Measurements from ENCODE around the gene ELSPBP1. TPM values are rescaled to one million over a fixed set of nuclear protein-coding genes. Genes with fewer than 3 reads are reported as not detected.

Gene ELSPBP1
- polyA plus RNA-seq, 1 experiment: not detected

- DNase-seq (ENCODE audit: low read depth): no peak
- Histone ChIP-seq H3K27me3 (ENCODE audit: control insufficient read depth, insufficient read depth, low read length) (no peaks in the 10 kb centered on the region; the same call in 1 of the 2 replicates), H3K36me3 (ENCODE audit: control insufficient read depth, insufficient read depth, low read length) (no peaks in the 10 kb centered on the region), H3K4me3 (ENCODE audit: low read depth, low read length) (no peak overlapping the region)
- POLR2A ChIA-PET: no interaction called here
- TF ChIP-seq, protein P1, sequence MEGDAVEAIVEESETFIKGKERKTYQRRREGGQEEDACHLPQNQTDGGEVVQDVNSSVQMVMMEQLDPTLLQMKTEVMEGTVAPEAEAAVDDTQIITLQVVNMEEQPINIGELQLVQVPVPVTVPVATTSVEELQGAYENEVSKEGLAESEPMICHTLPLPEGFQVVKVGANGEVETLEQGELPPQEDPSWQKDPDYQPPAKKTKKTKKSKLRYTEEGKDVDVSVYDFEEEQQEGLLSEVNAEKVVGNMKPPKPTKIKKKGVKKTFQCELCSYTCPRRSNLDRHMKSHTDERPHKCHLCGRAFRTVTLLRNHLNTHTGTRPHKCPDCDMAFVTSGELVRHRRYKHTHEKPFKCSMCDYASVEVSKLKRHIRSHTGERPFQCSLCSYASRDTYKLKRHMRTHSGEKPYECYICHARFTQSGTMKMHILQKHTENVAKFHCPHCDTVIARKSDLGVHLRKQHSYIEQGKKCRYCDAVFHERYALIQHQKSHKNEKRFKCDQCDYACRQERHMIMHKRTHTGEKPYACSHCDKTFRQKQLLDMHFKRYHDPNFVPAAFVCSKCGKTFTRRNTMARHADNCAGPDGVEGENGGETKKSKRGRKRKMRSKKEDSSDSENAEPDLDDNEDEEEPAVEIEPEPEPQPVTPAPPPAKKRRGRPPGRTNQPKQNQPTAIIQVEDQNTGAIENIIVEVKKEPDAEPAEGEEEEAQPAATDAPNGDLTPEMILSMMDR (IDR thresholded peaks at IDR 0.05; ENCODE audit: insufficient read depth, low read depth, low read length): no peak
- CTCF ChIA-PET: no interaction called here
Observed at GRCh38 chr19:48025480-48025879, 31.0 kb downstream of the ELSPBP1 start.

DNA sequence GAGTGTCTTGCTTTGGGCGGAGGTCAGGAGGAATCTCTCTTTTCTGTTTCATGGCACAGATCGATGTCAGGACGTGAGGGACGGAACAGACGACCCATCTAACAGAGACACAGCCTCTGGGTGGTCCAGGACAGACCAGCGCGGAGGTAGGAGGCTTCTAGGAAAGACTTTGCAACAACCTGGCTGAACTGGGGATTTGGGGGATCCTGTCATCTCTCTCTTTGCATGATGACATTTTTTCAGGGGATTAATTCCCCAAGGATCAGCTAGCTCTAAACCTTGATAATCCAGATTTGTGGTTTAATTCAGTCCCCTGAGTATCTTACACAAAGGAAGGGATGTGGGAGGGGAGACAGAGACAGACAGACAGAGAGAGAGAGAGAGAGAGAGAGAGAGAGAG is 35.0 kb downstream of the ELSPBP1 start:
- ChIA-PET POLR2A (interaction anchor here (0.6 kb wide), 1 partner anchor 23 kb away, joined by 10 read pairs; no protein-coding TSS in a partner anchor), CTCF (no interaction called here)
- TF ChIP-seq, protein P1 (IDR thresholded peaks at IDR 0.05; ENCODE audit: insufficient read depth, low read depth, low read length): no peak
- Histone ChIP-seq H3K27me3 (ENCODE audit: control insufficient read depth, insufficient read depth, low read length) (peaks cover 2% of the 10 kb centered on the region), H3K36me3 (ENCODE audit: control insufficient read depth, insufficient read depth, low read length) (no peaks in the 10 kb centered on the region), H3K4me3 (ENCODE audit: low read depth, low read length) (no peak overlapping the region)
- DNase-seq (ENCODE audit: low read depth): no peak

DNA sequence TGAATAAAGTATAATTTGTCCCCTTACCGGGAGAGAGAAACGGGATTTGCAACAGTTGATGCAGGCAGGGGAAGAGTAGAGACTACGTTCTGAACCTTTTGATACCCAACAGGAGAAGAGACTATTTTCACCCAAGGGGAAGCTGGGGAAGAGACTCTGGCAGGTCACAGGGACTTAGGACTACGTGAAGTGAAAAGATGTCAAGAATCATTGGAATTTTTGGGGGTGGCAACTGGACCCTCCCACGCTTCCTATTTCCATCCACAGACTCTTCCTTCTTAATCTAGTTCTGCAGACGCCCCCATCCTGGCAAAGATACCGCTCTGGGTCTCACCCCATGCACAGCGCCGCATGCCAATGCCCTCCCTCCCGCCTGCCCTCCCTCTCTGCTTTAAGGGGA is 35.6 kb downstream of the ELSPBP1 start:
- no peaks in the 10 kb centered on the region for H3K36me3 ChIP-seq (ENCODE audit: control insufficient read depth, insufficient read depth, low read length)
- TF ChIP-seq, protein P1 (IDR thresholded peaks at IDR 0.05; ENCODE audit: insufficient read depth, low read depth, low read length): no peak
- POLR2A ChIA-PET: no interaction called here
- H3K4me3 ChIP-seq (ENCODE audit: low read depth, low read length): no peak overlapping the region
- no peak for DNase-seq (ENCODE audit: low read depth)
- CTCF ChIA-PET: no interaction called here
- peaks cover 2% of the 10 kb centered on the region for H3K27me3 ChIP-seq (ENCODE audit: control insufficient read depth, insufficient read depth, low read length)

GRCh38 chr19:48033604-48034003 is 39.2 kb downstream of the ELSPBP1 start:
- CTCF ChIA-PET: no interaction called here
- POLR2A ChIA-PET: no interaction called here
- Histone ChIP-seq H3K36me3 (ENCODE audit: control insufficient read depth, insufficient read depth, low read length) (no peaks in the 10 kb centered on the region), H3K4me3 (ENCODE audit: low read depth, low read length) (no peak overlapping the region), H3K27me3 (ENCODE audit: control insufficient read depth, insufficient read depth, low read length) (peaks cover 2% of the 10 kb centered on the region)
- TF ChIP-seq, protein P1 (IDR thresholded peaks at IDR 0.05; ENCODE audit: insufficient read depth, low read depth, low read length): no peak
- DNase-seq (ENCODE audit: low read depth): no peak

- ChIA-PET POLR2A (no interaction called here), CTCF (no interaction called here)
- Histone ChIP-seq H3K27me3 (ENCODE audit: control insufficient read depth, insufficient read depth, low read length) (no peaks in the 10 kb centered on the region), H3K36me3 (ENCODE audit: control insufficient read depth, insufficient read depth, low read length) (no peaks in the 10 kb centered on the region), H3K4me3 (ENCODE audit: low read depth, low read length) (no peak overlapping the region)
- DNase-seq (ENCODE audit: low read depth): no peak
- TF ChIP-seq, protein P1 (IDR thresholded peaks at IDR 0.05; ENCODE audit: insufficient read depth, low read depth, low read length): no peak
Observed at GRCh38 chr19:48036765-48037164, 42.3 kb downstream of the ELSPBP1 start.
